Stimulated activated CD8-positive, alpha-beta memory T cell treated with anti-CD3 and anti-CD28 coated beads, Interleukin-4, amount 100 ng/mL, for 24 hours (primary cell): ENCODE data around the gene EMILIN1.
"Not testable (repeated sequence)": the region's sequence is repeated elsewhere in the genome, so short reads cannot be mapped to it uniquely, and the experiment has no call there.

ENCODE experiments used
- DNase-seq: peaks from one replicate; pipeline ENCODE4 v3.0.0-alpha.2; 2020; ENCODE audit warnings: low read depth

Gene EMILIN1

GRCh38 chr2:27053776-27054175 lies 24.6 kb upstream of the EMILIN1 start:
- no peak for DNase-seq

DNA sequence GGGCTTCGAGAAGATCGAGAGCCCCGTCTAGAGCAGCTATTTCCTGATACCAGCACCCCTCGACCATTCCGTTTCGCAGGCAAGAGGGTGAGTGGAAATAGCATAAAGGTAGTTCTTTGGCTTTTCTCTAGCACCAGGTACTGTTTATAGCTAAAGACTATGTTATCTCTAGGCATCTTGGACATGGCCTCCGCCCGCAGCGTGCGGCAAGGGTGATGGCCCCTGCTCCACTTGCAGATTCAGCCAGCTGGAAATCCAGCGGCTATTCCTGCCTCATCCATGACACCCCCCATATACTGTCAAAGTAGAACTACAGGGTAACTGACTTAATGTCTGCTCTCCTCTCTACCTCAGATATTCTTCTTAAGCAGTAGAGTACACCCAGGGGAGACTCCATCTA lies 23.7 kb upstream of the EMILIN1 start:
- DNase-seq = no peak

- no peak for DNase-seq
These were observed 21.2 kb upstream of the EMILIN1 start for GRCh38 chr2:27057184-27057583.

DNA sequence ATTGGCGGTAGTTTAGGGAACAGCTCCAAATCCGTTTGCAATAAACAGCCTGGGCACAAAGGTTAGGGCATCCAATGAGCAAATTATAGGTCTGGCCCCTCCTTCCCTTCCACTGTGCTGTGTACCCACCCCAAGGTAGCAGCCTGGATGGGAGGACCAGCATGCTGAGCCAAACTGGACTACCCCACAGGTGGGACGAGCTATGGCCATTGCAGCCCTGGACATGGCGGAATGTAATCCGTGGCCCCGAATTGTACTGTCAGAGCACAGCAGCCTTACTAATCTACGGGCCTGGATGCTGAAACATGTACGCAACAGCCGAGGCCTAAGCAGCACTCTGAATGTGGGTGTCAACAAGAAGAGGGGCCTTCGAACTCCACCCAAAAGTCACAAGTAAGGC lies 20.2 kb upstream of the EMILIN1 start:
- no peak for DNase-seq

DNA sequence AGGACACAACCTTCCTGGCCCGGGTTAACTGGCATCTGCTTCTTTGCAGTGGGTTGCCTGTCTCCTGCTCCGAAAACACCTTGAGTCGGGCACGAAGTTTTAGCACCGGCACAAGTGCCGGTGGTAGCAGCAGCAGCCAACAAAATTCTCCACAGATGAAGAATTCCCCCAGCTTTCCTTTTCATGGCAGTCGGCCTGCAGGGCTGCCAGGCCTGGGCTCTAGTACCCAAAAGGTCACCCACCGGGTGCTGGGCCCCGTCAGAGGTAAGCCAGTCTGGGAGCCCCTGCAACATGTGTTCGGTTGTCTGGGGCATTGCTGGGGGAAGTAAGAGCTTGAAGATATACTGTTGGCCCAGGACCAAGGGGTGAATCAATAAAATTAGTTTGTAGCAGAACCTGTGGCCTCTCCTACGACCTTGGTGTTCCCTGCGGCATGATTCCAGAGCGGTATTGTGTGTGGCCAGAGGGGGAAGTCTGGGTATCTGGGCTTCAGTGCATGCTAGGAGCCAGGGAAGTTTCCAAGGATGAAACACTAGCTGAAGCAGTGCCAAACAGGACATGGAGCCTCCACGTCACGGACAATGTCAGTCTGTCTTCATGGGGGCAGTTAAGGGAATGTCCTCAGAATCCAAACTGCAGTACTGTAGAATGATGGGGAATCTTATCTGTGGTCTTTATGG lies 19.1 kb upstream of the EMILIN1 start:
- DNase-seq = no peak

- DNase-seq = no peak
These were observed 18.1 kb upstream of the EMILIN1 start for GRCh38 chr2:27060323-27060722.

DNA sequence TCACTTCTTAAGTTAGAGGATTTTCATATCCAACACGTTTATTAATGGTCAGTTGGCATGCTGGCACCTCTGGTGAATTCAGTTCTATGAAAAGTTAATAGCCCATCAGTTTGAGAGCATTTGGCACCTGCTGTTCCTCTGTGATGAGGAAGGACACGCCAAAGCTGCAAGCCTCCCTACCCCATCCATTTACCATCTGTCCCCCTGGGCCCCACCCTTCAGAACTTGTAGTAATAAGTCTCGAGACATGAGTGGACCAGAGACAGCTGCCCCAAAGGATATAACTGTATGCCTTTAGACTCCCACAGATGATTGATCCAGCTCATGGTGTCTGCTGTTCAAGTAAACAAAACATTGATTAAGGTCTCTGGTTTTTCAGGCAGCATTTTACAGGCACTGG lies 13.3 kb upstream of the EMILIN1 start:
- DNase-seq = no peak

GRCh38 chr2:27067385-27067784 lies 11.0 kb upstream of the EMILIN1 start:
- DNase-seq = no peak

DNA sequence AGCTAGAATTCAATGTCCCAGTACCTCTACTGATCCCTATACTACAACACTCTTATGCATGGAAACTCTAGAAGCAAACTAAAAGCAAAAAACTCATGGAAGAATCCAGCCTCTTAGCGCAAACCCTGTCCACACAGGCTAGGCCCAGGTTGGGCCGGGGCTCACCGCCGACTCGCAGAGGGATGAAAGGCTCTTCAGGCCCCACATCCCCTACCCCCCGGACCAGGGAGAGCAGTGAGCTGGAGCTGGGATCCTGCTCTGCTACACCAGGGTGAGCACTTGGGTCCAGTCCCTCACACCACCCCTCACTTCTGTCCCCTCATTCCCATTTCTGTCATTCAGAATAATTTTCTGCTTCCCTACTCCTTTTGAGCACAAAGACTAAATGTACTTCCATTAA lies 9.0 kb upstream of the EMILIN1 start:
- DNase-seq = no peak

- no peak for DNase-seq
These were observed 8.3 kb upstream of the EMILIN1 start for GRCh38 chr2:27069961-27070618.

- no peak for DNase-seq
These were observed 7.7 kb upstream of the EMILIN1 start for GRCh38 chr2:27070653-27071276.

DNA sequence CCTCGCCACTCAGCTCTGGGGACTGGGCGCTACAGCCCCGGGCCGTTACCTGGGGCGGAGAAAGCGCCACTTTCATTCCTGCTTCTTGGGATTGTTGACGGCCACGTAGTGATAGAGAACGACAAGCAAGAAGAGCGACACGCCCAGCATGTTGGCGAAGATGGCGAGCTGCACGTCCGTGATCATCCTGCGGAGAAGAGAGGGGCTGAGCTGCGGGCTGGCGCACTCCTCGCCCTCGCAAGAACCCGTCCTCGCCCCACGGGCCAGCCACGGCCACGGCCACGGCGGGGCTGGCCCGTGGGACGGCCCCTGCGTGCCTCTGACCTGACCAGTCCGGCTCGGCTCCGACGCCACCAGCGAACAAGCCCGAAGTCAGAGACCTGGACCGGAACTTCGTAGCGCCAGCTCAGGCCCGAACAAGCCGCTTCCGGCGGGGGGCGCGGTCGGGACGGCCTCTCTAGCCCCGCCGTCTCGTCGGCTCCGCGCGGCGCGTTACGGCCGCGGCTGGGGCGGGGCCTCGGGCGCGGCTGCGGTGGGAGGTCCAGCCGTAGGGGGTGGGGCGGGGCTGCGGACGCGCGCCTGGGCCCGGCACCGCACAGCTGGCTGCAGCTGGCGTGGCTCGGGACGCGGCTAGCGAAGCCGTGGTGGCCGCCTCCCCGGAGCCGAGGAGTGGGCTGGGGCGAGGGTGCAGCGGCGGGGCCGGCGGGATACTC lies 7.0 kb upstream of the EMILIN1 start, which contains the start of gene OST4:
OST4 (minus strand) TSS at position 378 of the 713 bp plus-strand sequence.
- peak; percentile 91 for DNase-seq

- peak; percentile 33 for DNase-seq
These were observed 6.2 kb upstream of the EMILIN1 start for GRCh38 chr2:27071990-27072830.

- no peak for DNase-seq
These were observed 5.5 kb upstream of the EMILIN1 start for GRCh38 chr2:27072920-27073319.

DNA sequence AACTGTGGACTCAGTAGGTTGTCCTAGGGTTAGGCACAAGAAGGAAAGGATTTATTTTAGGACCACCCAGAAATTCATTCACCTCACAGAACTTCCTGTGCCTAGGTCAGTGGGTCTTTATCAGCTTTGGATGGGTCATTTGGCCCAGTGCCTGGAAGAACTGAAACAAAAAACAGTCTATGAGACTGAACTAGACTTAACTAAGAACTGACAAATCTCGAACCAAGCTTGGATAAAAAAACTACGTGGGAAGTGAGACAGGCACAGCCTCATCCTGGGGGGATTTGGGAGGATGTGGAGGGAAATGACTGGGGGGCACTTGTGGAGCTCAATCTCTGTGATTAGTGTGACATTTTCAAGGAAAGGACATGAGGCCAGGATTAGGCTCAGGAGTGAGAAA lies 4.6 kb upstream of the EMILIN1 start:
- DNase-seq = no peak

DNA sequence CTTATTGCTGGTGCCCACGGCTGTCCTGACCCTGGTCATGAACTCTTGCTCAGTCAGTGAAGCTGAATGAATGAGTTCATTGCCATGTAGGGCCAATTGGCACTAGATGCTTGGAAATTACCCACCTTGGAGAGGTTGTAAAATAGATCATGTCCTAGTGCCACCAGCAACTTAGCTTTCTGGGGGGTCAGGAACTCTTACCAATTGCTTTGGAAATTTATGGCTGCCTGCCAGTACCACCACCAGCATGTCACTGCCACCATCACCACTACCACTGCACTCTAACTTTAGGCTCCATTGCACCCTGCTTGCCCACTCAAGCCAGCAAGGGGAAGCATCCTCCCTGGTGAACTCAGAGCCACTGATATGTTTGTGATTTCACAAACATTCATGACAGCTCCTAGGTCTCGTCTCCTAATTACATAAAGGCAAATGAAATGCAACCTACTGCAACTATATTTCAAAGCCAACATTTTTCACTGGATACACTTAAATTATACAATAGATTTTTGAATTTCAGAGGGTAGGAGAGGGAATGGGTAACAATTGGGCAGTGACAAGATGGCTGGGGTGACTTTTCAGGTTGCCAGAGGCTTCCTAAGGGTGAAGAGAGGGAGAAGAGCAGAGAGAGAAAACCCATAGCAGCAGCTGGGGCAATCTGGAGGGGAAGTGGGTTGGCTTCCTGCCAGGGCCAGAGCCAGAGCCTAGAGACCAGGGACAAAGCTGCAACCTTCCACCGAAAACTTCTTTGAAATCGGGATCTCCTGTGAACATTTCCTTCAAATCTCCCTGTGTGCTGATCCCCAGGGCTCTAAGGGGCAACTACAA lies 3.5 kb upstream of the EMILIN1 start:
- no peak for DNase-seq

DNA sequence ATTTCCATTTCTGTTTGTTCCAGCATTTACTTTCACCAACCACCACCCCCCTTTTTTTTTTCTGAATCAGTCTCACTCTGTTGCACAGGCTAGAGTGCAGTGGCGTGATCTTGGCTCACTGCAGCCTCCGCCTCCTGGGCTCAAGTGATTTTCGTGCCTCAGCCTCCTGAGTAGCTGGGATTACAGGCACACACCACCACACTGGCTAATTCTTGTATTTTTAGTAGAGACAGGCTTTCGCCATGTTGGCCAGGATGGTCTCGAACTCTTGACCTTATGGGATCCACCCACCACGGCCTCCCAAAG lies 2.9 kb upstream of the EMILIN1 start:
- DNase-seq = not testable (repeated sequence)

DNA sequence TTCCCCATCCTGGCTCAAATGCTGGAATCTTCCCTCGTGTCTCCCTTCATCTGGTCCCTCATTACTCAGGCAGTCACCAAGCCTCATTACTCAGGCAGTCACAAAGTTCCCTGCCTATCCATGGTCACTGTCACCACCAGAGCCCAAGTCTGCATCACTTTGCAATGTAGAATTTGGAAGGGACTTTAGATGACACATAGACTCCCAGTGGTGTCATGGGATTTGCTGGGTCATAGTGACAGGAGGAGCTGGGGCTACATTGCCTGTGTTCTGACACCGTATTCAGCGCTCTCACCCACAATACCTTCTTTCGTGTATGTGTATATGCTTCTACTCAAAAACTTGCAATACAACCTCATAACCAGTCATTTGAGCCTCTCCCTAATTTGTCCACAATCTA lies 2.1 kb upstream of the EMILIN1 start:
- no peak for DNase-seq

GRCh38 chr2:27077231-27077630 lies 1.2 kb upstream of the EMILIN1 start:
- no peak for DNase-seq

DNA sequence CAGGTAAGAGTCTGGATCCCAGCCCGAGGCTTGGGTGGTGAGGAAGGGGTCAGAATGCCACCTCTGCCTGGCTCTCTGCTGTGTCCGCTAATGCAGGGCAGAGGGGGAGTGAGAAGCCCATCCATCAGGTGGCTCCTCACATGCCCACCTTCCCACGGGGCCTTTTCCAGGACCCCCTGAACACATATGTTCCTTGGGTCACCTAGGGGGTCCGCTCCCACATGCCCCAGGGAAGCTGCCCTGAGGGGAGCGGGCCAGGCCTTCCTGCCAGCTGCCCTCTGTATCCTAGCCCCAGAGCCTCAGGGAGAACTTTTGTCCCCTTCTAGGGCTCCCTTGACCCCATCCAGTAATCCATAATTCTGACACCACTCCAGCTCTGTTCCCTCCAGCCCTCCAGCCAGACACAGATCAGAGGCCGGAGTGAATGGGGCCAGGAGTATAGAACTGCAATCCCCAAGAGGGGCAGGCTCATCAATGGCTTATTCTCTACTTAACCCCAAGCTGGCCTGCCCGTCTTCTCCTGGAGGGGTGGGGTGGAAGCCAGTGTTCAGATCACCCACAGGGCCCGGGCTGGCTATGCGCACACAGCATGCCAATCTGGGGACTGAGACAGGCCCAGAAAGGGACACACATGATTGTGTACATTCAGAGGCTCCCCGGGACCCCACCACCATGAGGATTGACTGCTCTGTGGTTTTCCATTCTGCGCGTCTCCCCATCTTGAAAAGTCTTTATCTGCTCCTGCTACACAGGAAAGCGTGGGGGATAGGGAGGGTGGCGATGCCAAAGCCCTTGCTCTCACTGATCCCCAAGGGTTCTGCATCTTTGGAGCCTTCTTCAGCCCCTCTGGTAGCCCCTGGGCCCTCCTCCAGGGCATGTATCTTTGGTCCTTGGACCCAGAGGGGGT lies 1.1 kb downstream of the EMILIN1 start:
- no peak for DNase-seq
